Measurements from ENCODE around the gene OR6S1. TPM values are rescaled to one million over a fixed set of nuclear protein-coding genes. Genes with fewer than 3 reads are reported as not detected.
A peak's percentile ranks its signal among the peaks of the same experiment; 100 is the strongest.

The OR6S1 gene
- total and polyA plus RNA-seq, 2 experiments from 2014 or later, result not detected

DNA sequence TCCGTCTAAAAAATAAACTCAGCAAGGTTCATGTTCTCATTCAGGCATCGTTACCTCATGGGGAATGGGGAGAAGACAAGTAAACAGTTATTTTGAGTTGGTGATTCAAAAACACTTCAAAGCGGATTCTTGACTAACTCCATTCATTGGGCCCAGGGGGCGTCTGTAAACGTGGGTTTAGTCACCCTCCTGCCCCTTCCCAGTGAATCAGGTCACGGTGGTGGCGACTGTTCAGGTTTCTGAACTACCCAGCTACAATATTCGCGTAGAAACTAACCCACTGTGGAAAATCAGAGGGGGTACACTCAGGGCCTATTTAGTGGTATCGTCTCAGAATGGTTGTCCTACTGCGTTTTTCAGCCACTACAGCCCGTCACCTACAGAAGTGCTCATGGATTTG, 15.2 kb downstream of the OR6S1 start:
- no peak for TF ChIP-seq CREB1 (CRISPR knock-in tag; IDR thresholded peaks at IDR 0.05; ENCODE audit: low read depth)
- TF ChIP-seq, protein P1, sequence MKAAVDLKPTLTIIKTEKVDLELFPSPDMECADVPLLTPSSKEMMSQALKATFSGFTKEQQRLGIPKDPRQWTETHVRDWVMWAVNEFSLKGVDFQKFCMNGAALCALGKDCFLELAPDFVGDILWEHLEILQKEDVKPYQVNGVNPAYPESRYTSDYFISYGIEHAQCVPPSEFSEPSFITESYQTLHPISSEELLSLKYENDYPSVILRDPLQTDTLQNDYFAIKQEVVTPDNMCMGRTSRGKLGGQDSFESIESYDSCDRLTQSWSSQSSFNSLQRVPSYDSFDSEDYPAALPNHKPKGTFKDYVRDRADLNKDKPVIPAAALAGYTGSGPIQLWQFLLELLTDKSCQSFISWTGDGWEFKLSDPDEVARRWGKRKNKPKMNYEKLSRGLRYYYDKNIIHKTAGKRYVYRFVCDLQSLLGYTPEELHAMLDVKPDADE (IDR thresholded peaks at IDR 0.05), result no peak
- no peak for ATAC-seq
- Mint-ChIP-seq H3K27me3 (ENCODE audit: insufficient read depth, low read depth, poor library complexity) (peaks cover 62% of the 10 kb centered on the region), H3K9me3 (peaks cover 10% of the 10 kb centered on the region), H3K27ac (no peak overlapping the region), H3K4me3 (peak overlapping the region; percentile 92), H3K36me3 (ENCODE audit: low read depth) (peaks cover 6% of the 10 kb centered on the region; the same call in 2 of the 3 replicates), H3K4me1 (peaks cover 36% of the 10 kb centered on the region)
- Histone ChIP-seq H3K79me2 (replicated peaks; ENCODE audit: insufficient read depth) (no peaks in the 10 kb centered on the region), H3K36me3 (ENCODE audit: insufficient read depth) (no peaks in the 10 kb centered on the region), H3K4me2 (peak overlapping the region; percentile 81), H3K4me3 (peak overlapping the region; percentile 81), H3K4me1 (ENCODE audit: insufficient read depth) (peaks cover 27% of the 10 kb centered on the region), H2AFZ (peak overlapping the region; percentile 82), H3K27me3 (ENCODE audit: insufficient read depth) (peaks cover 77% of the 10 kb centered on the region), H3F3A (replicated peaks; ENCODE audit: low read depth) (peaks cover 11% of the 10 kb centered on the region), H3K27ac (ENCODE audit: low read depth) (no peak overlapping the region), H4K20me1 (replicated peaks; ENCODE audit: insufficient read depth) (no peaks in the 10 kb centered on the region), H3K9me2 (ENCODE audit: insufficient read depth) (no peaks in the 10 kb centered on the region)
- DNase-seq (ENCODE audit: low spot score), result no peak

DNA sequence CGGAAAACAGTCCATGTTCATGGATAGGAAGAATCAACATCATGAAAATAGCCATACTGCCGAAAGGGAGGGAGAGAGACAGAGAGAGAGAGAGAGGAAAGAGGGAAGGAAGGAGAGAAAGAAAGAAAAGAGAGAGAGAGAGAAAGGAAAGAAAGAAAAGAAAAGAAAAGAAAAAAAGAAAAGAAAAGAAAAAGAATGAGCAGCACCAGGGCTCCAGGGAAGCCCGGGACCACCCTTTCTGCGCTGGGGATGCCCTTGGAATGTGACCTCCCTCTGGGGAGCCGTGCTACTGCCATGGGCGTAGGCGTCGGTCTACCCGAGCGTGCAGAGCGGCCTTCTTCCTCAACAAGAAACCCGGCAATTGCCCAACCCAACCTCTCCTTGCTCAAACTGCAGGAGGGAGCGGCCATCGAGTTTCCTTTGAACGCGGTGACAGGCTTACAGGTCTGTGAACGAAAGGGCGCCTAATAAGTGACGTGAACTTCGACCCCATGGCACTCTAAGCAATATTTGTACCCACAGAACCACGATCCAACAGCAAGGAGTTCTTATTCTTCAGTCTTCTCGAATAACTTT, 16.9 kb downstream of the OR6S1 start:
- peaks cover 11% of the 10 kb centered on the region for H3F3A ChIP-seq (replicated peaks; ENCODE audit: low read depth)
- no peak for TF ChIP-seq POLR2AphosphoS5 (IDR thresholded peaks at IDR 0.05; ENCODE audit: low read depth)
- TF ChIP-seq CREB1 (CRISPR knock-in tag; IDR thresholded peaks at IDR 0.05; ENCODE audit: low read depth), result peak; percentile 60; the same call in 1 of the 2 replicates
- H3K4me3 ChIP-seq, result peak overlapping the region; percentile 81
- peaks cover 36% of the 10 kb centered on the region for H3K4me1 Mint-ChIP-seq
- H3K27me3 Mint-ChIP-seq (ENCODE audit: insufficient read depth, low read depth, poor library complexity), result peaks cover 55% of the 10 kb centered on the region
- H3K9me2 ChIP-seq (ENCODE audit: insufficient read depth), result no peaks in the 10 kb centered on the region
- H3K27ac ChIP-seq (ENCODE audit: low read depth), result no peak overlapping the region
- peak overlapping the region; percentile 83 for H2AFZ ChIP-seq
- no peaks in the 10 kb centered on the region for H3K79me2 ChIP-seq (replicated peaks; ENCODE audit: insufficient read depth)
- no peaks in the 10 kb centered on the region for H4K20me1 ChIP-seq (replicated peaks; ENCODE audit: insufficient read depth)
- H3K9me3 Mint-ChIP-seq, result peaks cover 5% of the 10 kb centered on the region
- no peaks in the 10 kb centered on the region for H3K36me3 ChIP-seq (ENCODE audit: insufficient read depth)
- H3K27ac Mint-ChIP-seq, result peak overlapping the region; percentile 38; the same call in 1 of the 2 replicates
- peak overlapping the region; percentile 92 for H3K4me3 Mint-ChIP-seq
- peaks cover 3% of the 10 kb centered on the region; the same call in 2 of the 3 replicates for H3K36me3 Mint-ChIP-seq (ENCODE audit: low read depth)
- H3K27me3 ChIP-seq (ENCODE audit: insufficient read depth), result peaks cover 69% of the 10 kb centered on the region
- ATAC-seq (peak; percentile 67), DNase-seq (ENCODE audit: low spot score) (peak; percentile 91)
- peak overlapping the region; percentile 88 for H3K4me2 ChIP-seq
- peaks cover 27% of the 10 kb centered on the region for H3K4me1 ChIP-seq (ENCODE audit: insufficient read depth)

DNA sequence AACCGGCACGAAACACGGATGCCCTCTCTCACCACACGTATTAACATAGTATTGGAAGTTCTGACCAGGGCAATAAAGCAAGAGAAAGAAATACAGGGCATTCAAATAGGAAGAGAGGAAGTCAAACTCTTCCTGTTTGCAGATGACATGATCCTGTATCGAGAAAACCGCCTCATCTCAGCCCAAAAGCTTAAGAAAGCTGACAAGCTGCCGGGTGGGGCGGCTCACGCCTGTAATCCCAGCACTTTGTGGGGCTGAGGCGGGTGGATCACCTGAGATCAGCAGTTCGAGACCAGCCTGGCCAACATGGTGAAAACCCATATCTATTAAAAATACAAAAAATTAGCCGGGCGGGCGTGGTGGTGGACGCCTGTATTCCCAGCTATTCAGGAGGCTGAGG, 17.7 kb downstream of the OR6S1 start:
- Histone ChIP-seq H3F3A (replicated peaks; ENCODE audit: low read depth) (peaks cover 11% of the 10 kb centered on the region), H3K79me2 (replicated peaks; ENCODE audit: insufficient read depth) (no peaks in the 10 kb centered on the region), H4K20me1 (replicated peaks; ENCODE audit: insufficient read depth) (no peaks in the 10 kb centered on the region), H3K9me2 (ENCODE audit: insufficient read depth) (no peaks in the 10 kb centered on the region), H3K36me3 (ENCODE audit: insufficient read depth) (no peaks in the 10 kb centered on the region), H3K27me3 (ENCODE audit: insufficient read depth) (peaks cover 62% of the 10 kb centered on the region), H3K4me2 (peak overlapping the region; percentile 88), H2AFZ (no peak overlapping the region), H3K4me3 (peak overlapping the region; percentile 81), H3K4me1 (ENCODE audit: insufficient read depth) (peaks cover 26% of the 10 kb centered on the region), H3K27ac (ENCODE audit: low read depth) (no peak overlapping the region)
- H3K27me3 Mint-ChIP-seq (ENCODE audit: insufficient read depth, low read depth, poor library complexity), result peaks cover 55% of the 10 kb centered on the region
- peaks cover 36% of the 10 kb centered on the region for H3K4me1 Mint-ChIP-seq
- H3K4me3 Mint-ChIP-seq, result peak overlapping the region; percentile 92
- peak; percentile 1; the same call in 2 of the 3 replicates for ATAC-seq
- peaks cover 5% of the 10 kb centered on the region for H3K9me3 Mint-ChIP-seq
- TF ChIP-seq, protein P2, sequence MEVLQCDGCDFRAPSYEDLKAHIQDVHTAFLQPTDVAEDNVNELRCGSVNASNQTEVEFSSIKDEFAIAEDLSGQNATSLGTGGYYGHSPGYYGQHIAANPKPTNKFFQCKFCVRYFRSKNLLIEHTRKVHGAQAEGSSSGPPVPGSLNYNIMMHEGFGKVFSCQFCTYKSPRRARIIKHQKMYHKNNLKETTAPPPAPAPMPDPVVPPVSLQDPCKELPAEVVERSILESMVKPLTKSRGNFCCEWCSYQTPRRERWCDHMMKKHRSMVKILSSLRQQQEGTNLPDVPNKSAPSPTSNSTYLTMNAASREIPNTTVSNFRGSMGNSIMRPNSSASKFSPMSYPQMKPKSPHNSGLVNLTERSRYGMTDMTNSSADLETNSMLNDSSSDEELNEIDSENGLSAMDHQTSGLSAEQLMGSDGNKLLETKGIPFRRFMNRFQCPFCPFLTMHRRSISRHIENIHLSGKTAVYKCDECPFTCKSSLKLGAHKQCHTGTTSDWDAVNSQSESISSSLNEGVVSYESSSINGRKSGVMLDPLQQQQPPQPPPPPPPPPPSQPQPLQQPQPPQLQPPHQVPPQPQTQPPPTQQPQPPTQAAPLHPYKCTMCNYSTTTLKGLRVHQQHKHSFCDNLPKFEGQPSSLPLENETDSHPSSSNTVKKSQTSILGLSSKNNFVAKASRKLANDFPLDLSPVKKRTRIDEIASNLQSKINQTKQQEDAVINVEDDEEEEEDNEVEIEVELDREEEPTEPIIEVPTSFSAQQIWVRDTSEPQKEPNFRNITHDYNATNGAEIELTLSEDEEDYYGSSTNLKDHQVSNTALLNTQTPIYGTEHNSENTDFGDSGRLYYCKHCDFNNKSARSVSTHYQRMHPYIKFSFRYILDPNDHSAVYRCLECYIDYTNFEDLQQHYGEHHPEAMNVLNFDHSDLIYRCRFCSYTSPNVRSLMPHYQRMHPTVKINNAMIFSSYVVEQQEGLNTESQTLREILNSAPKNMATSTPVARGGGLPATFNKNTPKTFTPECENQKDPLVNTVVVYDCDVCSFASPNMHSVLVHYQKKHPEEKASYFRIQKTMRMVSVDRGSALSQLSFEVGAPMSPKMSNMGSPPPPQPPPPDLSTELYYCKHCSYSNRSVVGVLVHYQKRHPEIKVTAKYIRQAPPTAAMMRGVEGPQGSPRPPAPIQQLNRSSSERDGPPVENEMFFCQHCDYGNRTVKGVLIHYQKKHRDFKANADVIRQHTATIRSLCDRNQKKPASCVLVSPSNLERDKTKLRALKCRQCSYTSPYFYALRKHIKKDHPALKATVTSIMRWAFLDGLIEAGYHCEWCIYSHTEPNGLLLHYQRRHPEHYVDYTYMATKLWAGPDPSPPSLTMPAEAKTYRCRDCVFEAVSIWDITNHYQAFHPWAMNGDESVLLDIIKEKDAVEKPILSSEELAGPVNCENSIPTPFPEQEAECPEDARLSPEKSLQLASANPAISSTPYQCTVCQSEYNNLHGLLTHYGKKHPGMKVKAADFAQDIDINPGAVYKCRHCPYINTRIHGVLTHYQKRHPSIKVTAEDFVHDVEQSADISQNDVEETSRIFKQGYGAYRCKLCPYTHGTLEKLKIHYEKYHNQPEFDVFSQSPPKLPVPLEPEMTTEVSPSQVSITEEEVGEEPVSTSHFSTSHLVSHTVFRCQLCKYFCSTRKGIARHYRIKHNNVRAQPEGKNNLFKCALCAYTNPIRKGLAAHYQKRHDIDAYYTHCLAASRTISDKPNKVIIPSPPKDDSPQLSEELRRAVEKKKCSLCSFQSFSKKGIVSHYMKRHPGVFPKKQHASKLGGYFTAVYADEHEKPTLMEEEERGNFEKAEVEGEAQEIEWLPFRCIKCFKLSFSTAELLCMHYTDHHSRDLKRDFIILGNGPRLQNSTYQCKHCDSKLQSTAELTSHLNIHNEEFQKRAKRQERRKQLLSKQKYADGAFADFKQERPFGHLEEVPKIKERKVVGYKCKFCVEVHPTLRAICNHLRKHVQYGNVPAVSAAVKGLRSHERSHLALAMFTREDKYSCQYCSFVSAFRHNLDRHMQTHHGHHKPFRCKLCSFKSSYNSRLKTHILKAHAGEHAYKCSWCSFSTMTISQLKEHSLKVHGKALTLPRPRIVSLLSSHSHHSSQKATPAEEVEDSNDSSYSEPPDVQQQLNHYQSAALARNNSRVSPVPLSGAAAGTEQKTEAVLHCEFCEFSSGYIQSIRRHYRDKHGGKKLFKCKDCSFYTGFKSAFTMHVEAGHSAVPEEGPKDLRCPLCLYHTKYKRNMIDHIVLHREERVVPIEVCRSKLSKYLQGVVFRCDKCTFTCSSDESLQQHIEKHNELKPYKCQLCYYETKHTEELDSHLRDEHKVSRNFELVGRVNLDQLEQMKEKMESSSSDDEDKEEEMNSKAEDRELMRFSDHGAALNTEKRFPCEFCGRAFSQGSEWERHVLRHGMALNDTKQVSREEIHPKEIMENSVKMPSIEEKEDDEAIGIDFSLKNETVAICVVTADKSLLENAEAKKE (CRISPR knock-in tag; IDR thresholded peaks at IDR 0.05), result no peak
- peak; percentile 52 for DNase-seq (ENCODE audit: low spot score)
- peaks cover 3% of the 10 kb centered on the region; the same call in 2 of the 3 replicates for H3K36me3 Mint-ChIP-seq (ENCODE audit: low read depth)
- no peak overlapping the region for H3K27ac Mint-ChIP-seq
